Measurements from ENCODE around the gene CTIF.

CTIF gene

DNA sequence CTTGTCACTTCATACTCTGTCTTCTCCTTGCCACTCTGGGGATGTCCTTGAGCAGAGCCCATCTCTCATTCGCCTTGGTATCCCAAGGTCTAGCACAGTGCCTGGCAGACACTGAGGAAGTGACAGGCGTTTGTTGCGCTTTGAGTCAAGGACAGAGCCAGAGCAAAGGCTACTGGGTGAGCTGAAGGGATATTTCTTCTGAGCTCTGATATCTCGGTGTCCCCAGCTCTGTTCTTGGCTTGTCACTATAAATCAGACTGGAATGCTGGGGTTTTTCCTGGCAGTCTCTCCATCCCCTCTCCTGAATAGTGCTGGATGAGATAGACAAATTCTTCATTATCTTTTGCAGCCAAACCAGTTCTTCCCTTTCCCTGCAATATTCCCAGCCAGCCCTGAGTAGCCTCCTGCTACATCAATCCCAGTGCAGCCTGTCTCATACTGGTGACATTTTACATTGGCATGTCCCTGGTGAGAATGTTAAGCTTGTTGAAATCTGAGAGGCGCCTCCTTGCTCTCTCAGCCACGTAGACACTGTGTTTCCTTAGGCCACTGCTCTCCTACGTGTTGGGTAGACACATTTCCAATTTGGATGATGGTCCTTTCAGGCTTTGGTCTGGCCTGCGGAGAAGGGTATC is 61.7 kb downstream of the CTIF start:
- TF ChIP-seq, protein P1, sequence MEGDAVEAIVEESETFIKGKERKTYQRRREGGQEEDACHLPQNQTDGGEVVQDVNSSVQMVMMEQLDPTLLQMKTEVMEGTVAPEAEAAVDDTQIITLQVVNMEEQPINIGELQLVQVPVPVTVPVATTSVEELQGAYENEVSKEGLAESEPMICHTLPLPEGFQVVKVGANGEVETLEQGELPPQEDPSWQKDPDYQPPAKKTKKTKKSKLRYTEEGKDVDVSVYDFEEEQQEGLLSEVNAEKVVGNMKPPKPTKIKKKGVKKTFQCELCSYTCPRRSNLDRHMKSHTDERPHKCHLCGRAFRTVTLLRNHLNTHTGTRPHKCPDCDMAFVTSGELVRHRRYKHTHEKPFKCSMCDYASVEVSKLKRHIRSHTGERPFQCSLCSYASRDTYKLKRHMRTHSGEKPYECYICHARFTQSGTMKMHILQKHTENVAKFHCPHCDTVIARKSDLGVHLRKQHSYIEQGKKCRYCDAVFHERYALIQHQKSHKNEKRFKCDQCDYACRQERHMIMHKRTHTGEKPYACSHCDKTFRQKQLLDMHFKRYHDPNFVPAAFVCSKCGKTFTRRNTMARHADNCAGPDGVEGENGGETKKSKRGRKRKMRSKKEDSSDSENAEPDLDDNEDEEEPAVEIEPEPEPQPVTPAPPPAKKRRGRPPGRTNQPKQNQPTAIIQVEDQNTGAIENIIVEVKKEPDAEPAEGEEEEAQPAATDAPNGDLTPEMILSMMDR (IDR thresholded peaks at IDR 0.05; ENCODE audit: insufficient read depth, low read length, missing control alignments), result no peak
- no peak overlapping the region for H3K4me3 ChIP-seq (ENCODE audit: low read depth, low read length)
- CTCF ChIA-PET, result interaction anchor here (0.7 to 2.7 kb wide), 5 partner anchors 9 to 129 kb away, joined by 3 to 10 read pairs (median 3); no protein-coding TSS in a partner anchor
- POLR2A ChIA-PET, result interaction anchor here (2.1 kb wide), 1 partner anchor 23 kb away, joined by 8 read pairs; no protein-coding TSS in a partner anchor
- no peak for DNase-seq (ENCODE audit: low read depth, low spot score)

DNA sequence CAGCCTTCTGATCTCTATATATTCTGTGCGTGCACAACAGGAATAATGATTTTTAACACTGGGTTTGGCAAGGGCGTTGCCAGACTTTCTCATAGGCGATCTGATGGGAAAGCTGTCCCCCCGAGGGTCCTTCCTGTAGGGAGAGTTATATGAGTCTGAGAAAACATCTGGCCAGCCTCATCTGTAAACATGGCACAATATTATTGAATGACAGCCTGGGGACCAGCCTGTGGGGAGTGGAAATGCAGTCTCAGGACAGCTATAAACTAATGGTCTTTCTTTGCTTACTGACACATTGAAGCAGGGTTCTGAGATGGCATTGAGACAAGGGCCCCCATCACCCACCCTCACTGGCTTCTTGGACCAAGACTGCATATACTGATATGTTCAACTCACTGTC is 62.5 kb downstream of the CTIF start:
- no peak overlapping the region for H3K4me3 ChIP-seq (ENCODE audit: low read depth, low read length)
- CTCF ChIA-PET, result interaction anchor here (0.7 to 2.7 kb wide), 3 partner anchors 17 to 130 kb away, joined by 3 to 10 read pairs (median 4); no protein-coding TSS in a partner anchor
- POLR2A ChIA-PET, result interaction anchor here (2.1 kb wide), 1 partner anchor 22 kb away, joined by 8 read pairs; no protein-coding TSS in a partner anchor
- no peak for DNase-seq (ENCODE audit: low read depth, low spot score)
- TF ChIP-seq, protein P1 (IDR thresholded peaks at IDR 0.05; ENCODE audit: insufficient read depth, low read length, missing control alignments), result no peak

DNA sequence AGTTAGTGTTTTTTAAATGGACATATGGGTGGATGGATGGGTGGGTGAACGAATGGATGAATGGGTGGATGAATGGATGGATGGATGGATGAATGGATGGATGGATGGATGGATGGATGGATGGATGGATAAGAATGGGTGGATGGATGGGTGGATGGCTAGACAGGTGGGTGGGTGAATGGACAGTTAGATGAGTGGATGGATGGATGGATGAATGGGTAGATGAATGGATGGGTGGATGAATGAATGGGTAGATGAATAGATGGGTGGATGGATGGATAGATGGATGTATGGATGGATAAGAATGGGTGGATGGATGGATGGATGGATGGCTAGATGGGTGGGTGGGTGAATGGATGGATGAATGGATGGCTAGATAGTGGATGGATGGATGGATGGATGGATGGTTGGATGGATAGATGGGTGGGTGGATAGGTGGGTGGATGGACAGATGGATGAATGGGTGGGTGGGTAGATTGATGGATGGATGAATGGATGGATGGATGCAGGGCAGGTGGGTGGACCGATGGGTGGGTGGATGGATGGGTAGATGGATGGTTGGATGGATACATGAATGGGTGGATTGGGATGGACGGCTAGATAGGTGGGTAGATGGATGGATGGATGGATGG is 64.0 kb downstream of the CTIF start:
- POLR2A ChIA-PET, result no interaction called here
- no peak overlapping the region for H3K4me3 ChIP-seq (ENCODE audit: low read depth, low read length)
- DNase-seq (ENCODE audit: low read depth, low spot score), result no peak
- TF ChIP-seq, protein P1 (IDR thresholded peaks at IDR 0.05; ENCODE audit: insufficient read depth, low read length, missing control alignments), result no peak
- CTCF ChIA-PET, result interaction anchor here (2.5 kb wide), 1 partner anchor 129 kb away, joined by 5 read pairs; no protein-coding TSS in a partner anchor

DNA sequence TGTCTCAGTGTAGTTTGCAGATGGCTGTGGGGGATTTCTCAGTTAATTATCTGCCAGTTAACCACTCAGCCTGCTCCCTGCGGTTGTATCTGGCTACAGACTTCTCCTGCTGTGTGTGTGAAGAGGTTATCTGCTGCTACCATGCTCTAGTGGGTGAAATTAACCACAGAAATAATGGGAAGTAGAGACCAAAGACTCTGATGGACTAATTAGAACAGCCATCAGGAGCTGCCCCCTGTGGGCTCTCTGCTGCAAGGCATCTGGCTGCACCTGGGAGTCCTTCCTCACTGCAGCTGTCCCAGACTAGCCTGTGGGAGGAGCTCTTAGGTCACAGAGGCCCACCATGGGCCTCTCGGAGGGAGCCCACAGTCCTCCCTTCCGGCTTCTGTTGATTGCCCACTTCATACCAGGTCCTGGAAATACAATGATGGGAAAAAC is 66.6 kb downstream of the CTIF start:
- TF ChIP-seq, protein P1 (IDR thresholded peaks at IDR 0.05; ENCODE audit: insufficient read depth, low read length, missing control alignments), result peak; percentile 1
- no peak for DNase-seq (ENCODE audit: low read depth, low spot score)
- POLR2A ChIA-PET, result no interaction called here
- CTCF ChIA-PET, result interaction anchor here (0.9 to 2.5 kb wide), 5 partner anchors 11 to 131 kb away, joined by 3 to 5 read pairs (median 4); no protein-coding TSS in a partner anchor
- no peak overlapping the region for H3K4me3 ChIP-seq (ENCODE audit: low read depth, low read length)

DNA sequence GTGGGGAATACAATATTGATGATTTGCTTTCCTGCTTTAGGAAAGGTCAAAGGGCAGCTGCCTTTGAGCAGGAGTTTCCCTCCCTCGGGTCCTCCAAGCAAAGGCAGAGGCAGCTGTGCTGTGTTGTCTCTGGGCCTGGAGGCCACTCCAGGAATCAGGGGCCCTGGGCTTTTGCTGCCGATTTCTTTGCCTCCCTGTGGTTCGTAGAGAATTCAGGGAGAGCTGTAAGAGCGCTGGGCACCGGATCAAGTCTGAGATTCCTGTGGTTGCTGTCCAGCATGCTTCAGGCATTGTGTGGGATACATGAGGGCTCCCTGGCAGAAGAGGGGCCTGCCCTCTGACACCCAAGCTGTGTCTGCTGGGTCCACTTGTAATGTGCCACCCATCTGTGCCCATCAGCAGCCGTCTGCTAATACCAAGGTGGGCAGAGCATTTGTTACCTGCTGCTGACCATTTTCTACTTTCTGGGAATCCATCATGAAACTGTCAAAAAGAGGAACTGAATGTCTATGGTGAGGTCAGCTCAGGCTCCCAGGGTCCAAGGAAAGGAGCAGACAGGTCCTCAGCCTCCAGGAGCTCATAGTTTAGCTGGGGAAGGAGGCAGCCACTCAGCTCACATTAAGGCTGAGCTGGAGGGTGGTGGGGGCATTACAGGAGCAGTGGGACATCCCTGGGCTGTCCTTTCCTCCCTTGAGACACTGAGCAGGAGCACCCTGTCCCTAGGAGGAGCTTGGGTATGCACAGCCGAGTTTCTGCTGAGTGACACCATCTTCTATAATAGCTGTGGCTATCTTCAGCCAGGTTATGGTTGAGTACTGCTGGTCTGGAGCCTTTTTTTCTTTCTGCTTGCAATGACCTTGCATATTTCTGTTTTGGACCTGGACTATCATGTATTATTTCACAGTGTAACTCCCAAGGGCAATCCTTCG is 68.5 kb downstream of the CTIF start:
- ChIA-PET CTCF (interaction anchor here (0.5 to 2.6 kb wide), 8 partner anchors 8 to 133 kb away, joined by 3 to 15 read pairs (median 4); no protein-coding TSS in a partner anchor), POLR2A (interaction anchor here (0.9 to 1.6 kb wide), 4 partner anchors 12 to 69 kb away, joined by 3 to 5 read pairs (median 4); no protein-coding TSS in a partner anchor)
- H3K4me3 ChIP-seq (ENCODE audit: low read depth, low read length), result no peak overlapping the region
- DNase-seq (ENCODE audit: low read depth, low spot score), result peak; percentile 74
- TF ChIP-seq, protein P1 (IDR thresholded peaks at IDR 0.05; ENCODE audit: insufficient read depth, low read length, missing control alignments), result peak; percentile 6
